Thoracic aorta (tissue), 2 donors: ENCODE data around the gene SCARF1. TPM values are rescaled to one million over a fixed set of nuclear protein-coding genes. Genes with fewer than 3 reads are reported as not detected.

Source experiments
- ATAC-seq: fragments of 150-250 bp; one replicate; pipeline ENCODE4 v1.8.0; 2017; ENCODE audit warnings: low read depth; ENCODE audit not compliant: insufficient number of reproducible peaks, low FRiP score
- DNase-seq: peaks from one replicate; pipeline ENCODE4 v3.0.0-alpha.2; 2020; ENCODE audit warnings: low spot score
- H3K27ac ChIP-seq, 2 donors: fragments of 200-600 bp; sonication (generic); 1 replicate in 1 of 2; 2 replicates in 1 of 2; pipeline ENCODE4 v1.5.1; 2016; ENCODE audit warnings: mild to moderate bottlenecking in 2 of 2, moderate library complexity in 2 of 2
- H3K27me3 ChIP-seq: fragments of 200-600 bp; sonication (generic); replicated peaks from 2 replicates; pipeline ENCODE4 v1.6.0; 2016; ENCODE audit warnings: mild to moderate bottlenecking; ENCODE audit not compliant: insufficient read depth
- H3K36me3 ChIP-seq: fragments of 200-600 bp; sonication (generic); one replicate; pipeline ENCODE4 v1.5.1; 2016
- H3K4me1 ChIP-seq, 2 donors: fragments of 200-600 bp; sonication (generic); 1 replicate in 1 of 2; 2 replicates in 1 of 2; pipeline versions ENCODE4 v1.5.1 to v1.6.0; 2016; ENCODE audit warnings: low read depth in 2 of 2, mild to moderate bottlenecking in 1 of 2; ENCODE audit not compliant: control insufficient read depth in 1 of 2
- H3K4me3 ChIP-seq: fragments of 200-600 bp; sonication (generic); 2 replicates; pipeline ENCODE4 v1.5.1; 2016; ENCODE audit warnings: mild to moderate bottlenecking
- H3K9me3 ChIP-seq: fragments of 200-600 bp; sonication (generic); 2 replicates; pipeline ENCODE4 v1.5.1; 2016
- CTCF ChIP-seq: fragments of 200-600 bp; sonication (generic); IDR thresholded peaks from one replicate; pipeline ENCODE4 v1.5.1; 2019; ENCODE audit warnings: antibody characterized with exemption
- total RNA-seq, 2 donors: library from RNA; depleted of rRNA; stranded (reverse); fragments of >200 nt; gene quantifications; one replicate each; pipeline versions ENCODE4 v1.1.0 to v1.2.3, GENCODE V29; 2016

Gene SCARF1
- total RNA-seq, 2 donors from 2014 or later, result 17.6 to 19.1 TPM

GRCh38 chr17:1649844-1650501, 4.4 kb upstream of the SCARF1 start, which contains the start of gene RILP:
Gene RILP, minus strand, starts transcription at chr17:1649866. Its CDS starts 62 bp downstream, at chr17:1649804.
- ATAC-seq (peak; percentile 27), DNase-seq (no peak)
- Histone ChIP-seq H3K9me3 (no peaks in the 10 kb centered on the region), H3K4me3 (peak within 1 kb of the TSS; percentile 78), H3K4me1 (peaks cover 14 to 24% of the 10 kb centered on the region in 2 donors), H3K36me3 (peaks cover 47% of the 10 kb centered on the region), H3K27me3 (no peaks in the 10 kb centered on the region), H3K27ac (peak within 1 kb of the TSS; percentile 91 to 94)
- no peak for TF ChIP-seq CTCF

GRCh38 chr17:1648963-1649843, 3.7 kb upstream of the SCARF1 start:
- peak; percentile 67 for ATAC-seq
- peak overlapping the region; percentile 91 to 94 for H3K27ac ChIP-seq
- DNase-seq, result peak; percentile 82
- peak overlapping the region; percentile 78 for H3K4me3 ChIP-seq
- H3K36me3 ChIP-seq, result peaks cover 39% of the 10 kb centered on the region
- peaks cover 14 to 26% of the 10 kb centered on the region in 2 donors for H3K4me1 ChIP-seq
- no peaks in the 10 kb centered on the region for H3K9me3 ChIP-seq
- H3K27me3 ChIP-seq, result no peaks in the 10 kb centered on the region
- TF ChIP-seq CTCF, result peak; percentile 97

GRCh38 chr17:1648173-1648962, 2.8 kb upstream of the SCARF1 start:
- Histone ChIP-seq H3K27ac (peak overlapping the region; percentile 83), H3K4me3 (peak overlapping the region; percentile 78), H3K36me3 (peaks cover 31% of the 10 kb centered on the region), H3K27me3 (no peaks in the 10 kb centered on the region), H3K9me3 (no peaks in the 10 kb centered on the region), H3K4me1 (peaks cover 14 to 34% of the 10 kb centered on the region in 2 donors)
- TF ChIP-seq CTCF, result no peak
- DNase-seq (no peak), ATAC-seq (no peak)

- no peak for DNase-seq
- peaks cover 14 to 35% of the 10 kb centered on the region in 2 donors for H3K4me1 ChIP-seq
Measured at GRCh38 chr17:1647802-1648171, 2.3 kb upstream of the SCARF1 start.

More at GRCh38 chr17:1647802-1648171, 2.3 kb upstream of the SCARF1 start:
- Histone ChIP-seq H3K36me3 (peaks cover 25% of the 10 kb centered on the region), H3K27ac (no peak overlapping the region), H3K9me3 (no peaks in the 10 kb centered on the region), H3K4me3 (peak overlapping the region; percentile 78), H3K27me3 (no peaks in the 10 kb centered on the region)
- no peak for ATAC-seq
- no peak for TF ChIP-seq CTCF
